PFSK-1 (cell line): ENCODE results near the gene CHPF2.

Experiments used
- FOXP2 ChIP-seq: optimal IDR thresholded peaks from 2 replicates; pipeline ENCODE3; 2011; ENCODE audit warnings: borderline replicate concordance, control low read depth, inconsistent platforms; ENCODE audit not compliant: insufficient read depth; ENCODE audit errors: extremely low read length, extremely low read depth
- POLR2AphosphoS5 ChIP-seq: IDR thresholded peaks from 2 replicates; pipeline ENCODE4 v1.6.1; 2012; ENCODE audit warnings: low read depth, mild to moderate bottlenecking, control low read depth, low read length, moderate library complexity
- REST ChIP-seq, 2 experiments: IDR thresholded peaks; 2 replicates each; pipeline versions ENCODE4 v1.6.1 to v1.8.0; 2011 to 2012; ENCODE audit warnings: low read depth in 2 of 2, low read length in 2 of 2, control low read depth in 1 of 2, inconsistent platforms in 1 of 2, mild to moderate bottlenecking in 1 of 2, moderate library complexity in 1 of 2; ENCODE audit not compliant: insufficient read depth in 1 of 2
- SIN3A ChIP-seq: IDR thresholded peaks from 2 replicates; pipeline ENCODE4 v1.6.1; 2012; ENCODE audit warnings: mild to moderate bottlenecking, low read length, moderate library complexity, borderline replicate concordance; ENCODE audit not compliant: insufficient read depth
- TAF1 ChIP-seq: IDR thresholded peaks from 2 replicates; pipeline ENCODE4 v1.6.1; 2012; ENCODE audit warnings: low read length, control low read depth, borderline replicate concordance; ENCODE audit not compliant: insufficient read depth

The CHPF2 gene

DNA sequence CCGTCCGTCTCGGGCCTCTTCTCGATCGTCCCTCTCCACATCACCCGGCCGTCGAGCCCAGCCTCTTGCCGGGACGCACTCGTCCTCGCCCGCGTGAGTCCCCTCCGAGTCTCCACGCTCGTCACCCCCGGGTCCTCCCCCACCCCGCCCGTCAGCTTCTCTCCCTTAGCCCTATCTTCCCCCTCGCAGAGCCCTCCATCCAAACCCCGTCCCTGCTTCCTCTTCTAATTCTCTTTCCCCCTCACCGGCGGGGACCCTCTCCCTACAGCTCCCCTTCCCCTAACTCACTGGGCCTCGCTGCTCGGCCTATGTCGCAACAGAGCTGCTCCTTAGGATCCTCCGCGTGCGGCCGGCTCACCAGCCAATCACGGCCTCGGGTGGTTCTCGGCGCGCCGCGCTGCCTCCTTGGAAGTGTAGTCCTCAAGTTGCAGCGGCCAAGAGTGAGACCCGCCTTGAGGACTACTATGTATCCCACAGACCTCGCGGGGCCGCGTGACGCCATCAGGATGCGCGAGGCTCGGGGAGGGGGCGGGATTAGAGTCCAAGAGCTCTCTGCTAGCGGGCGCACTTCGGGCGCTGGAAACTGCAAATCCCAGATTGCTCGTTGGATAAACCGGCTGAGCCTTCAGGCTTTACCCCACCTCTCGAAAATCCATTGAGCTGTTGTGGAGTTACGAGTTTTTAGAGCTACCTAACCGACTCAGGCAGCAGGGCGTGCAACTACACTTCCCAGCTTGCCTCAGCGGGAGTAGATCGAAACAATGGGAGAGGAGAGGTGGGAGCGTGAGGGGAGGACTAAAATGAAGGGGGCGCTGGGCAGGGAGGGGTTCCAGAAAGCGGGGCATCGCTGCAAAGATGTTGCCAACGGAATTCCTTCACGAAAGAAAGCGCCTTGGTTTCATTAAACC is 5.2 kb upstream of the CHPF2 start, which contains the start of gene ABCF2:
Gene ABCF2 (minus strand): TSS at position 331 of the 908 bp plus-strand sequence. CDS start 747 bp downstream, outside the sequence.
- TF ChIP-seq POLR2AphosphoS5 (peak; percentile 70; the same call in 1 of the 2 replicates), SIN3A (0 out of 2 replicates have a peak, but pooled peaks have one; percentile 24), REST (IDR thresholded peaks at IDR 0.05; ENCODE audit: insufficient read depth in 1 of 2, low read depth in 2 of 2, low read length in 2 of 2) (no peak), TAF1 (peak; percentile 52; the same call in 1 of the 2 replicates), FOXP2 (peak; percentile 24)

- TF ChIP-seq FOXP2 (no peak), POLR2AphosphoS5 (no peak), TAF1 (no peak), REST (IDR thresholded peaks at IDR 0.05; ENCODE audit: insufficient read depth in 1 of 2, low read depth in 2 of 2, low read length in 2 of 2) (no peak), SIN3A (no peak)
These were observed 4.0 kb upstream of the CHPF2 start for GRCh38 chr7:151228024-151228866.

GRCh38 chr7:151229249-151229648 is 3.0 kb upstream of the CHPF2 start:
- TF ChIP-seq FOXP2 (no peak), SIN3A (no peak), TAF1 (no peak), REST (IDR thresholded peaks at IDR 0.05; ENCODE audit: insufficient read depth in 1 of 2, low read depth in 2 of 2, low read length in 2 of 2) (no peak), POLR2AphosphoS5 (no peak)

DNA sequence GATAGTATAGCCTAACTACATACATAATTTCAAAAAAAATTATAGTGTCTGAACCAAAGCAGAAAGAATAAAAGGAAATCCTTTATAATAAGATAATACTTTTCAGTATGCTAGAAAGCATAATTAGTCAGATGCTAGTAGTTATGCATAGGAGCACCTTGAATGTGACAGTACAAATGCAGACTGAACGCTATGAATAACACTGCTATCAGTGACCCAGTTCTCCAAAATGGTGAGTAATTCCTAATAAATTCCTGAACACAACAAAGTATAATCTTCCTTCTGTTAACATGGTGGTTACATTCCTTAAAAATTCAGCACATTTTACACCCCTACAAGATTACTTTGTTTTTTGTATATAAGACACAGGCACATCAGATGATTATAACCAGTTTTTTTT is 1.2 kb upstream of the CHPF2 start:
- no peak for TF ChIP-seq FOXP2
- TF ChIP-seq REST (IDR thresholded peaks at IDR 0.05; ENCODE audit: insufficient read depth in 1 of 2, low read depth in 2 of 2, low read length in 2 of 2), result no peak
- TF ChIP-seq POLR2AphosphoS5, result no peak
- TF ChIP-seq TAF1, result no peak
- no peak for TF ChIP-seq SIN3A
